ENCODE data around the gene SPZ1.

GRCh38 chr5:80319702-80320101 is at the start of gene SPZ1:
- no peak for TF ChIP-seq GABPA (IDR thresholded peaks at IDR 0.05; ENCODE audit: low read depth)
- no peak for TF ChIP-seq SRF (IDR thresholded peaks at IDR 0.05; ENCODE audit: low read depth in 2 of 2, low read length in 2 of 2)
- no peak for TF ChIP-seq E2F4 (IDR thresholded peaks at IDR 0.05; ENCODE audit: low read depth, low read length)
- TF ChIP-seq CTCF (IDR thresholded peaks at IDR 0.05 in 2 of 3, conservative IDR thresholded peaks at IDR 0.05 in 1 of 3; ENCODE audit: control insufficient read depth in 2 of 3, extremely low read depth in 1 of 3, insufficient read depth in 1 of 3, low read depth in 3 of 3, low read length in 3 of 3) = no peak
- TF ChIP-seq SIX5 (IDR thresholded peaks at IDR 0.05; ENCODE audit: low read depth, low read length, severe bottlenecking) = no peak
- no peak for TF ChIP-seq SIN3A (IDR thresholded peaks at IDR 0.05; ENCODE audit: low read depth, low read length)
- TF ChIP-seq, protein P1, sequence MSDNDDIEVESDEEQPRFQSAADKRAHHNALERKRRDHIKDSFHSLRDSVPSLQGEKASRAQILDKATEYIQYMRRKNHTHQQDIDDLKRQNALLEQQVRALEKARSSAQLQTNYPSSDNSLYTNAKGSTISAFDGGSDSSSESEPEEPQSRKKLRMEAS (IDR thresholded peaks at IDR 0.05; ENCODE audit: low read depth, low read length) = no peak
- TF ChIP-seq, protein P2, sequence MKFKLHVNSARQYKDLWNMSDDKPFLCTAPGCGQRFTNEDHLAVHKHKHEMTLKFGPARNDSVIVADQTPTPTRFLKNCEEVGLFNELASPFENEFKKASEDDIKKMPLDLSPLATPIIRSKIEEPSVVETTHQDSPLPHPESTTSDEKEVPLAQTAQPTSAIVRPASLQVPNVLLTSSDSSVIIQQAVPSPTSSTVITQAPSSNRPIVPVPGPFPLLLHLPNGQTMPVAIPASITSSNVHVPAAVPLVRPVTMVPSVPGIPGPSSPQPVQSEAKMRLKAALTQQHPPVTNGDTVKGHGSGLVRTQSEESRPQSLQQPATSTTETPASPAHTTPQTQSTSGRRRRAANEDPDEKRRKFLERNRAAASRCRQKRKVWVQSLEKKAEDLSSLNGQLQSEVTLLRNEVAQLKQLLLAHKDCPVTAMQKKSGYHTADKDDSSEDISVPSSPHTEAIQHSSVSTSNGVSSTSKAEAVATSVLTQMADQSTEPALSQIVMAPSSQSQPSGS (IDR thresholded peaks at IDR 0.05; ENCODE audit: low read length) = no peak
- no peak for TF ChIP-seq POLR2AphosphoS5 (IDR thresholded peaks at IDR 0.05; ENCODE audit: low read length)

All from GM12878 (cell line).